K562 (cell line): ENCODE data around the gene VAC14. TPM values are rescaled to one million over a fixed set of nuclear protein-coding genes. Genes with fewer than 3 reads are reported as not detected.

Source experiments
- ATAC-seq: fragments of 200-7000 bp; cut with Tn5 transposase; 3 replicates; pipeline ENCODE4 v1.9.1; 2020; ENCODE audit warnings: moderate library complexity
- BruUV-seq: library from RNA; stranded (reverse); fragments of 400-500 nt; replicated peaks from 2 replicates; lab custom pipeline; 2021; lab: Mats Ljungman, UMichigan
- CTCF ChIA-PET: fragments of 300-600 bp; formaldehyde crosslinking; extraction: SDS; loops from one replicate; lab custom pipeline; 2021; ENCODE audit warnings: low intra/inter-chr PET ratio; lab: Yijun Ruan, JAX
- POLR2A ChIA-PET: fragments of 300-600, 350-650 bp; sonication (Branson Sonifier 250); formaldehyde crosslinking; extraction: SDS; loops from one replicate; lab custom pipeline; 2021; ENCODE audit warnings: antibody characterized with exemption, inconsistent platforms; lab: Yijun Ruan, JAX
- DNase-seq, 4 experiments: peaks; one replicate each; pipeline versions ENCODE4 v3.0.0 to v3.0.0-alpha.2; 2011 to 2018; ENCODE audit warnings: low spot score in 3 of 4, mixed read lengths in 3 of 4; ENCODE audit errors: extremely low read depth in 1 of 4
- FAIRE-seq: peaks from 2 replicates; lab custom pipeline; 2011; peaks lifted over from hg19 to GRCh38; lab: Jason Lieb, UNC
- H2AFZ ChIP-seq: 2 replicates; pipeline ENCODE4 v1.6.0; 2011; ENCODE audit warnings: low read depth, low read length, control low read depth, inconsistent platforms
- H3K27ac ChIP-seq: fragments of 200-600 bp; 3 replicates; pipeline ENCODE4 v1.8.0; 2011; ENCODE audit warnings: low read depth, mild to moderate bottlenecking, control low read depth, inconsistent platforms, low read length, moderate library complexity, mixed read lengths; ENCODE audit errors: extremely low read depth
- H3K27me3 ChIP-seq, 2 experiments: fragments of 300-600 bp in 1 of 2; 2 replicates in 1 of 2; 3 replicates in 1 of 2; pipeline versions ENCODE4 v1.6.0 to v1.8.0; 2011; ENCODE audit warnings: inconsistent platforms in 2 of 2, low read length in 2 of 2, mild to moderate bottlenecking in 1 of 2, mixed read lengths in 1 of 2, moderate library complexity in 1 of 2; ENCODE audit not compliant: control insufficient read depth in 2 of 2, insufficient read depth in 2 of 2
- H3K36me3 ChIP-seq: fragments of 300-600 bp; 3 replicates; pipeline ENCODE4 v1.8.0; 2011; ENCODE audit warnings: mild to moderate bottlenecking, low read length, inconsistent platforms; ENCODE audit not compliant: control insufficient read depth, insufficient read depth
- H3K4me1 ChIP-seq, 2 experiments: fragments of 200-600 bp in 1 of 2; replicated peaks in 1 of 2; 2 replicates in 1 of 2; 3 replicates in 1 of 2; pipeline versions ENCODE4 v1.5.1 to v1.8.0; 2011; ENCODE audit warnings: inconsistent platforms in 2 of 2, low read length in 2 of 2, mild to moderate bottlenecking in 1 of 2, mixed read lengths in 1 of 2, moderate library complexity in 1 of 2; ENCODE audit not compliant: control insufficient read depth in 2 of 2, insufficient read depth in 2 of 2
- H3K4me2 ChIP-seq: 2 replicates; pipeline ENCODE4 v1.6.1; 2011; ENCODE audit warnings: low read length, control low read depth, inconsistent platforms, mixed read lengths; ENCODE audit not compliant: insufficient read depth
- H3K4me3 ChIP-seq: fragments of 200-600 bp; sonication (generic), shearing (Covaris generic); 2 replicates; pipeline ENCODE4 v1.5.1; 2016; ENCODE audit warnings: control low read depth, inconsistent platforms
- H3K79me2 ChIP-seq: fragments of 200-600 bp; 3 replicates; pipeline ENCODE4 v1.8.0; 2011; ENCODE audit warnings: low read length, inconsistent platforms; ENCODE audit not compliant: control insufficient read depth, insufficient read depth
- H3K9ac ChIP-seq, 2 experiments: 2 replicates each; pipeline versions ENCODE4 v1.6.0 to v1.6.1; 2011; ENCODE audit warnings: low read depth in 2 of 2, low read length in 2 of 2, control low read depth in 1 of 2, inconsistent platforms in 1 of 2, mild to moderate bottlenecking in 1 of 2, mixed read lengths in 1 of 2; ENCODE audit not compliant: insufficient read depth in 1 of 2
- H3K9me1 ChIP-seq: one replicate; pipeline ENCODE4 v1.6.0; 2011; ENCODE audit warnings: inconsistent platforms, mild to moderate bottlenecking, low read length, moderate library complexity; ENCODE audit not compliant: control insufficient read depth, insufficient read depth
- H3K9me3 ChIP-seq: replicated peaks from 2 replicates; pipeline ENCODE4 v1.5.1; 2011; ENCODE audit warnings: low read depth, low read length, inconsistent platforms; ENCODE audit not compliant: control insufficient read depth, insufficient read depth
- H4K20me1 ChIP-seq: replicated peaks from 2 replicates; pipeline ENCODE4 v1.6.1; 2011; ENCODE audit warnings: low read length, inconsistent platforms, mixed read lengths; ENCODE audit not compliant: control insufficient read depth, insufficient read depth
- BRF2 ChIP-seq: IDR thresholded peaks from 3 replicates; pipeline ENCODE4 v1.6.1; 2011; ENCODE audit warnings: borderline replicate concordance, mild to moderate bottlenecking; ENCODE audit not compliant: insufficient read length, insufficient read depth
- COPS2 ChIP-seq: fragments of 450-650 bp; conservative IDR thresholded peaks from 2 replicates; pipeline ENCODE4 v1.6.1; 2016; ENCODE audit warnings: mild to moderate bottlenecking, moderate library complexity
- DIDO1 ChIP-seq: fragments of 450-650 bp; IDR thresholded peaks from 2 replicates; pipeline ENCODE4 v1.6.1; 2016; ENCODE audit warnings: low read depth, missing biosample characterization, missing genetic modification characterization
- ETV5 ChIP-seq: sonication (generic); formaldehyde crosslinking; IDR thresholded peaks from 2 replicates; pipeline ENCODE4 v1.4.0; 2020; ENCODE audit warnings: low read depth, mild to moderate bottlenecking, missing genetic modification reagents
- MCM3 ChIP-seq: fragments of 450-650 bp; IDR thresholded peaks from 2 replicates; pipeline ENCODE4 v1.6.1; 2016
- NFE2 ChIP-seq: IDR thresholded peaks from 2 replicates; pipeline ENCODE4 v1.6.1; 2014; ENCODE audit warnings: antibody characterized with exemption, low read depth
- NR2F6 ChIP-seq: fragments of 450-650 bp; formaldehyde crosslinking; IDR thresholded peaks from 2 replicates; pipeline ENCODE4 v1.4.0; 2020; ENCODE audit warnings: mild to moderate bottlenecking
- PCBP2 ChIP-seq: fragments of 200-400 bp; formaldehyde crosslinking; IDR thresholded peaks from 2 replicates; pipeline ENCODE4 v1.6.1; 2018; ENCODE audit warnings: low read length, low read depth, mild to moderate bottlenecking, moderate library complexity; ENCODE audit not compliant: poor library complexity, severe bottlenecking
- PPARD ChIP-seq: fragments of 250-450 bp; sonication (Bioruptor Pico); IDR thresholded peaks from 2 replicates; pipeline ENCODE4 v1.8.0; 2022; ENCODE audit warnings: inconsistent platforms, mild to moderate bottlenecking, moderate library complexity
- PTTG1 ChIP-seq: fragments of 450-650 bp; IDR thresholded peaks from 2 replicates; pipeline ENCODE4 v1.6.1; 2016; ENCODE audit warnings: low read depth, mild to moderate bottlenecking, missing genetic modification characterization, missing compliant biosample characterization
- SIN3A ChIP-seq, 2 experiments: fragments of 150-350 bp in 1 of 2; IDR thresholded peaks; 2 replicates each; pipeline ENCODE4 v1.6.1; 2011 to 2016; ENCODE audit warnings: borderline replicate concordance in 2 of 2, low read depth in 2 of 2, low read length in 2 of 2, mild to moderate bottlenecking in 2 of 2, moderate library complexity in 2 of 2; ENCODE audit not compliant: control insufficient read depth in 1 of 2
- TFE3 ChIP-seq: fragments of 450-650 bp; formaldehyde crosslinking; IDR thresholded peaks from 2 replicates; pipeline ENCODE4 v1.4.0; 2020; ENCODE audit warnings: mild to moderate bottlenecking, mixed read lengths
- ZNF197 ChIP-seq: fragments of 200-800 bp; sonication (Bioruptor generic); IDR thresholded peaks from 2 replicates; pipeline ENCODE4 v1.6.1; 2016; ENCODE audit warnings: low read depth, missing genetic modification characterization, missing compliant biosample characterization
- ZSCAN32 ChIP-seq: fragments of 450-650 bp; formaldehyde crosslinking; IDR thresholded peaks from 2 replicates; pipeline ENCODE4 v1.4.0; 2020; ENCODE audit warnings: mild to moderate bottlenecking, moderate library complexity
- WGBS: fragments of 100-300 bp; shearing (Covaris generic); methylation state at CpG from one replicate; pipeline ENCODE4 v1.1.6; 2016; ENCODE audit warnings: low coverage, mixed read lengths; ENCODE audit not compliant: insufficient coverage; ENCODE audit errors: missing lambda C conversion rate; 5-methylcytosine and 5-hydroxymethylcytosine counted together
- in situ Hi-C: fragments of 300-500 bp; cut with MboI; formaldehyde crosslinking; loops from 4 replicates; pipeline ENCODE4 v1.15.0; 2018; ENCODE audit warnings: inconsistent platforms, mixed read lengths
- intact Hi-C: fragments of 100-400 bp; cut with micrococcal nuclease; formaldehyde crosslinking; loops from 2 replicates; pipeline ENCODE4 v1.14.2; 2022
- polyA plus RNA-seq, 8 experiments: library from polyadenylated mRNA; depleted of rRNA in 4 of 8; stranded (reverse) in 5 of 8; unstranded in 3 of 8; fragments of >200 nt; fragmentation: Nextera tagmentation in 2 of 8; fragmentation: Illumina TruSeq in 1 of 8; extraction: Ambion mirVana in 2 of 8; extraction: Trizol in 1 of 8; gene quantifications; 2 replicates each; pipeline versions ENCODE4 v1.2.1 to v1.2.3, GENCODE V29; 2011 to 2014; ENCODE audit warnings: inconsistent platforms in 1 of 8, missing spikeins in 1 of 8
- total RNA-seq, 7 experiments: library from RNA; depleted of rRNA in 6 of 7; stranded (reverse); fragments of >200 nt in 6 of 7; fragmentation: Illumina TruSeq in 2 of 7; extraction: Trizol in 2 of 7; gene quantifications; 2 replicates each; pipeline versions ENCODE4 v1.2.1 to v1.2.3, GENCODE V29; 2011 to 2021; ENCODE audit warnings: low replicate concordance in 1 of 7
- TF ChIP-seq, protein P1 (sequence below): fragments of 450-650 bp; formaldehyde crosslinking; IDR thresholded peaks from 2 replicates; pipeline ENCODE4 v1.4.0; 2022; ENCODE audit warnings: missing genetic modification characterization
- TF ChIP-seq, protein P2 (sequence below): fragments of 200-400 bp; formaldehyde crosslinking; IDR thresholded peaks from 2 replicates; pipeline ENCODE4 v1.6.1; 2017; ENCODE audit warnings: mild to moderate bottlenecking, low read depth, low read length, moderate library complexity

Gene VAC14
- total and polyA plus RNA-seq, 9 of the 15 experiments (the other 6 are each of a cell fraction or from before 2014, with no cell fraction given) = 1.3 to 41.6 (median 26.6) TPM

DNA sequence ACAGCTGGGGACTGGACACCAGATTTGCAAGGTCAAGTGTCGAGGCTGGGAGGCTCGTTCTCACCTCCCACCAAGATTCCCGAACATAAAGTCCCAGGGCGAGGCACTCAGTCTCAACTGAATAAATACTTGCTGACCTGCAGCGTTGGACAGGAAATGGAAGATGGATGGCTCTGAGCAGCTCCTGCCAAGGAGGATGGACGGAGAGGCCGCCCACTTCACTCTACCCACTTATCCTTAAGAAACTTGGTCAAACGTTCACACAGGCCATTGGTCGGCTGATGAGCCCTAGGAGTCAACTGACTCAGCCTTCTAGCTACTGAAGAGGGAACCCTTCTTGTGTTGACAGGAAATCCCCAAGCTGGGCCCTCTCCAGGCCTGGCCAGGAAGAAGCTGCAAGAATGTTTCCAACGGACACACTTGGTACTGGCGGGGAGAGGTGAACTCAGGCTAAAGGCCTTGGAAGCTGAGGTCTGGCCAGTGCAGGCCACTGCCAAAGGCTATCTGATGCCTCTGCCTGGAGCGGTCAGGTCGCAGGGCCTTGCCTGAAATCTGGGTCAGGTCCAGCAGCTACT, 50.0 kb downstream of the VAC14 start:
- Histone ChIP-seq H3K9me1 (no peaks in the 10 kb centered on the region), H3K79me2 (no peaks in the 10 kb centered on the region), H3K4me3 (no peak overlapping the region), H4K20me1 (no peaks in the 10 kb centered on the region), H3K27me3 (no peaks in the 10 kb centered on the region), H3K36me3 (peaks cover 10% of the 10 kb centered on the region; the same call in 2 of the 3 replicates), H3K9ac (no peak overlapping the region), H3K9me3 (no peaks in the 10 kb centered on the region), H3K4me1 (peaks cover 26 to 49% of the 10 kb centered on the region in 2 experiments), H3K27ac (no peak overlapping the region; the same call in 2 of the 3 replicates), H3K4me2 (no peak overlapping the region), H2AFZ (no peak overlapping the region)
- intact Hi-C loops (no loop called here), in situ Hi-C loops (no loop called here)
- FAIRE-seq = no peak
- BruUV-seq = no TSS peak
- no peak for DNase-seq
- ATAC-seq = no peak
- ChIA-PET CTCF (no interaction called here), POLR2A (interaction anchor here (0.6 to 1.4 kb wide), 6 partner anchors 10 to 1840 kb away, joined by 3 to 4 read pairs (median 3); no protein-coding TSS in a partner anchor)
- 70% methylated on average over 12 of the region's 13 CpGs for WGBS
- TF ChIP-seq ETV5 (CRISPR knock-in tag) (no peak), PCBP2 (no peak), SIN3A (IDR thresholded peaks at IDR 0.05; ENCODE audit: borderline replicate concordance in 2 of 2, control insufficient read depth in 1 of 2, low read depth in 2 of 2, low read length in 2 of 2) (no peak), PPARD (no peak), TFE3 (CRISPR knock-in tag) (no peak), NFE2 (no peak), NR2F6 (CRISPR knock-in tag) (no peak), PTTG1 (tag) (no peak), DIDO1 (tag) (no peak), ZSCAN32 (CRISPR knock-in tag) (no peak), MCM3 (no peak), COPS2 (no peak), BRF2 (no peak), ZNF197 (CRISPR knock-in tag) (no peak)
- TF ChIP-seq, protein P1, sequence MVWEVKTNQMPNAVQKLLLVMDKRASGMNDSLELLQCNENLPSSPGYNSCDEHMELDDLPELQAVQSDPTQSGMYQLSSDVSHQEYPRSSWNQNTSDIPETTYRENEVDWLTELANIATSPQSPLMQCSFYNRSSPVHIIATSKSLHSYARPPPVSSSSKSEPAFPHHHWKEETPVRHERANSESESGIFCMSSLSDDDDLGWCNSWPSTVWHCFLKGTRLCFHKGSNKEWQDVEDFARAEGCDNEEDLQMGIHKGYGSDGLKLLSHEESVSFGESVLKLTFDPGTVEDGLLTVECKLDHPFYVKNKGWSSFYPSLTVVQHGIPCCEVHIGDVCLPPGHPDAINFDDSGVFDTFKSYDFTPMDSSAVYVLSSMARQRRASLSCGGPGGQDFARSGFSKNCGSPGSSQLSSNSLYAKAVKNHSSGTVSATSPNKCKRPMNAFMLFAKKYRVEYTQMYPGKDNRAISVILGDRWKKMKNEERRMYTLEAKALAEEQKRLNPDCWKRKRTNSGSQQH (CRISPR knock-in tag) = no peak
- TF ChIP-seq, protein P2, sequence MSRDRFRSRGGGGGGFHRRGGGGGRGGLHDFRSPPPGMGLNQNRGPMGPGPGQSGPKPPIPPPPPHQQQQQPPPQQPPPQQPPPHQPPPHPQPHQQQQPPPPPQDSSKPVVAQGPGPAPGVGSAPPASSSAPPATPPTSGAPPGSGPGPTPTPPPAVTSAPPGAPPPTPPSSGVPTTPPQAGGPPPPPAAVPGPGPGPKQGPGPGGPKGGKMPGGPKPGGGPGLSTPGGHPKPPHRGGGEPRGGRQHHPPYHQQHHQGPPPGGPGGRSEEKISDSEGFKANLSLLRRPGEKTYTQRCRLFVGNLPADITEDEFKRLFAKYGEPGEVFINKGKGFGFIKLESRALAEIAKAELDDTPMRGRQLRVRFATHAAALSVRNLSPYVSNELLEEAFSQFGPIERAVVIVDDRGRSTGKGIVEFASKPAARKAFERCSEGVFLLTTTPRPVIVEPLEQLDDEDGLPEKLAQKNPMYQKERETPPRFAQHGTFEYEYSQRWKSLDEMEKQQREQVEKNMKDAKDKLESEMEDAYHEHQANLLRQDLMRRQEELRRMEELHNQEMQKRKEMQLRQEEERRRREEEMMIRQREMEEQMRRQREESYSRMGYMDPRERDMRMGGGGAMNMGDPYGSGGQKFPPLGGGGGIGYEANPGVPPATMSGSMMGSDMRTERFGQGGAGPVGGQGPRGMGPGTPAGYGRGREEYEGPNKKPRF = no peak
